GM12865 (cell line): ENCODE measurements around the gene DHRS7B.
A peak's percentile ranks its signal among the peaks of the same experiment; 100 is the strongest.

Experiments used
- DNase-seq: peaks from one replicate; pipeline ENCODE4 v3.0.0; 2010; ENCODE audit warnings: low read depth
- H3K4me3 ChIP-seq: 2 replicates; pipeline ENCODE4 v1.5.1; 2011; ENCODE audit warnings: mild to moderate bottlenecking, low read depth, low read length, control low read depth
- CTCF ChIP-seq: IDR thresholded peaks from 2 replicates; pipeline ENCODE4 v1.5.1; 2011; ENCODE audit warnings: low read length, control low read depth, low read depth, inconsistent platforms; ENCODE audit not compliant: insufficient read depth; ENCODE audit errors: missing control alignments

DHRS7B gene

DNA sequence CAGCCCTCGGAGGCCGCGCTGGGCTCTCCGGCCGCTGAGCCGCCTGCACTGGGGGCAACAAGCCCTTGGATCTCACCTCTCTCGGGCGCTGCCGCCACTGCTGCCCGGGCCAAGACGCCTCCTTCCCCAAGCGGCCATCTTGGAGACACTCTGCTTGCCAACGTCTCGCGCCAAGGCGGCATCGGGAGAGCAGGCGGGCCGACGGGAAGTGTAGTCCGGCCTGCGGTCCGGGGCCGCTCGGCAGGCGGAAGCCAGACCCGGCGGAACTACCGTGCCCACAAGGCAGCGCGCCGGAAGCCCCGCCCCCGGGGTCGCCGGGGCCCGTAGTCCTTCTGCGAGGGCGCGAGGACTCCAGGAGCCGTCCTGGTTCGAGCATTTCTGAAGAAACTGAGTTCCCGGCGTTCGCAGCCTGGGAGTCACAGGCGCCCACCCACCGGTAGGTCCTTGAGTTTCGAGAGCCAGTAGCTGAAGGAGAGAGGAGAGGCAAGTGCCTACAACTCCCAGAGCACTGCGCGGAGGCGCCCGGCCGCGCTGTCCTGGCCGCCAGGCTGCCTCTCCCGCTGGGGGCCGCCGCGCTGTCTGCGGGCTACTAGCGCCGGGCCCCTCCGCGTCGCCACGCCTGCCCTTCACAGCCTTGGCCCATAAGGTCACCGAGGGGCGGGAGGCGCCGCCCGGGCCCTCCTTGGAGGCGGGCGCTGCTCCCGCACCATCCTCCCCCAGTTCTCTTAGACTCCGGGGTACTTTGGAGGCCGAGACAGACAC lies 87.4 kb downstream of the DHRS7B start, which contains the start of gene TMEM11:
Gene TMEM11 (minus strand): TSS at position 147 of the 762 bp plus-strand sequence. CDS start 9 bp downstream, at position 138.
- peak; percentile 98 for DNase-seq
- peak; percentile 9 for TF ChIP-seq CTCF
- peak within 1 kb of the TSS; percentile 99 for H3K4me3 ChIP-seq

DNA sequence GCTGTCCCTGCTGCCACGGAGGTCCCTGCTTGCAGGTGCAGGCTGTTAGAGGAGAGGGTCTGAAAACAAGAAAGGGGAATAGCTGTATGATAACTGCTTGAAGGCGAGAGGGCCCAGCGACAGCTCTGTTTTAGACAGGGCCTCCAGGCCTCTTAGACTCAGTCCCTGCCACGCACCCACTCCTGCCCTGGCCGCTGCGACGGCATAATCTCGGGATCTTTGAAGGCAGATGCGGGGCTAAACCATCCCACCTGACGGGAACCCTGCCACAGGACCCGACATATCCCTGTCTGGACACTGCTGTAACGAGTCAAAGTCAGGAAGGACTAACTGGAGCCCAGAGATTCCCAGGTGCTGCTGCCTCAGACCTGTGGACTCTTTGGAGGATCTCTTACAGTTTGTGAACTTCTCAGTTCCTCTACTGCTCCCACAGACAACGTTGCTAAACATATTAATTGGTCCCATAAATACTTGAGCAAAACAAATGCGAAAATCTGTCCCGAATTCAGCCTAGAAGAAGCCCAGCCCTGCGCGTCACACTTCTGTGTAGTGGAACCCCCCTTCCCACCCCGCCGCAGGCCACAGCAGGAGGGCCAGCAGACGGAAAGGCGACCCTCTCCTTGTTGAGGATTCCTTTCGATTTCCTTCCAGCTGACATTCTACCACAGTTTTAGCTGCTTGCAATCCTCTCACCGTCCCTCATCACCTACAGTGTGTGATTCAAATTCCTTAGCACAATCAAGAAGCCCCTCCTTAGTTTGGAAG lies 88.2 kb downstream of the DHRS7B start:
- peak; percentile 16 for DNase-seq
- TF ChIP-seq CTCF, result no peak
- peak overlapping the region; percentile 99 for H3K4me3 ChIP-seq

GRCh38 chr17:21215935-21216334 lies 89.2 kb downstream of the DHRS7B start:
- no peak for DNase-seq
- TF ChIP-seq CTCF, result no peak
- H3K4me3 ChIP-seq, result no peak overlapping the region

- DNase-seq, result no peak
- TF ChIP-seq CTCF, result no peak
- H3K4me3 ChIP-seq, result no peak overlapping the region
Measured at GRCh38 chr17:21217346-21217745, 90.6 kb downstream of the DHRS7B start.

DNA sequence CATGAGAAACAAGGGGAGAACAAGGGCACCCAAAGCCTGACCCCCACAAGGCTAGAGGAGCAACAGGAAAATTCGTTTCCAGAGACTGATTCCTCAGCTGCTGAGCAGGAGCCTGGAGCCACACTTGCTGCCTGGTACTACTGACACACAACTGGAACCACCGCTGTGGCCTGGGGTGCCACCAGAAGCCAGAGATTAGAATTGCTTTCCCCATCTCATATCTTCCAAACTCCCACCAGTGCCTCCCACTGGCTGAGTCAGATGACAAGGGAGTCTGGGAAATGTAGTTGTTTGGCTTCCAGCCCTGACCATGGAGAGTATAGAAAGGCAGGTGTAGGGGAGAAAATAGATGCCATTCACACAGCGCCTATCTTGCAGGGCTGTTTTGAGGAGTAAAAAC lies 91.3 kb downstream of the DHRS7B start:
- no peak overlapping the region for H3K4me3 ChIP-seq
- DNase-seq, result no peak
- TF ChIP-seq CTCF, result no peak

- no peak for TF ChIP-seq CTCF
- H3K4me3 ChIP-seq, result no peak overlapping the region
- no peak for DNase-seq
Measured at GRCh38 chr17:21218831-21219380, 92.1 kb downstream of the DHRS7B start.
